Dermis microvascular lymphatic vessel endothelial cell (primary cell): Measurements from ENCODE around the gene THADA. TPM values are rescaled to one million over a fixed set of nuclear protein-coding genes. Genes with fewer than 3 reads are reported as not detected.
"Not testable (repeated sequence)": the region's sequence is repeated elsewhere in the genome, so short reads cannot be mapped to it uniquely, and the experiment has no call there.

Source experiments
- DNase-seq, 2 donors: peaks; one replicate each; pipeline versions ENCODE4 v3.0.0 to v3.0.0-alpha.2; 2010; ENCODE audit warnings: low read depth in 2 of 2
- total RNA-seq: library from RNA; depleted of rRNA; stranded (reverse); fragments of >200 nt; gene quantifications from 2 replicates; pipeline ENCODE4 v1.2.1, GENCODE V29; 2014

Gene THADA
- total RNA-seq, 1 donor from 2014 or later, result 17.8 TPM

- no peak for DNase-seq
Observed at GRCh38 chr2:43302961-43303494, 292.8 kb downstream of the THADA start.

GRCh38 chr2:43302182-43302960 is 293.5 kb downstream of the THADA start:
- no peak for DNase-seq

- DNase-seq, result no peak
Observed at GRCh38 chr2:43300781-43301583, 294.9 kb downstream of the THADA start.

- DNase-seq, result no peak
Observed at GRCh38 chr2:43300222-43300621, 295.6 kb downstream of the THADA start.

- DNase-seq, result no peak
Observed at GRCh38 chr2:43298500-43298899, 297.3 kb downstream of the THADA start.

- not testable (repeated sequence) for DNase-seq
Observed at GRCh38 chr2:43297740-43298139, 298.1 kb downstream of the THADA start.

- DNase-seq, result no peak
Observed at GRCh38 chr2:43294973-43295603, 300.8 kb downstream of the THADA start.

- DNase-seq, result peak in 1 of 2 donors; percentile 89
Observed at GRCh38 chr2:43293744-43294695, 301.8 kb downstream of the THADA start.

- no peak for DNase-seq
Observed at GRCh38 chr2:43292851-43293743, 302.7 kb downstream of the THADA start.

- DNase-seq, result no peak
Observed at GRCh38 chr2:43292297-43292696, 303.5 kb downstream of the THADA start.

- DNase-seq, result no peak
Observed at GRCh38 chr2:43289331-43289730, 306.5 kb downstream of the THADA start.

- DNase-seq, result no peak
Observed at GRCh38 chr2:43288417-43289305, 307.2 kb downstream of the THADA start.

GRCh38 chr2:43285987-43286386 is 309.9 kb downstream of the THADA start:
- no peak for DNase-seq

GRCh38 chr2:43284967-43285366 is 310.9 kb downstream of the THADA start:
- DNase-seq, result no peak

GRCh38 chr2:43284347-43284746 is 311.5 kb downstream of the THADA start:
- DNase-seq, result not testable (repeated sequence)

GRCh38 chr2:43280994-43281393 is 314.8 kb downstream of the THADA start:
- DNase-seq, result no peak

- no peak for DNase-seq
Observed at GRCh38 chr2:43279317-43279840, 316.5 kb downstream of the THADA start.

- no peak for DNase-seq
Observed at GRCh38 chr2:43278564-43279220, 317.1 kb downstream of the THADA start.
